PFSK-1 (cell line): ENCODE results near the gene KIF23.

ENCODE experiments used
- FOXP2 ChIP-seq: optimal IDR thresholded peaks from 2 replicates; pipeline ENCODE3; 2011; ENCODE audit warnings: borderline replicate concordance, control low read depth, inconsistent platforms; ENCODE audit not compliant: insufficient read depth; ENCODE audit errors: extremely low read length, extremely low read depth
- POLR2AphosphoS5 ChIP-seq: IDR thresholded peaks from 2 replicates; pipeline ENCODE4 v1.6.1; 2012; ENCODE audit warnings: low read depth, mild to moderate bottlenecking, control low read depth, low read length, moderate library complexity
- REST ChIP-seq, 2 experiments: IDR thresholded peaks; 2 replicates each; pipeline versions ENCODE4 v1.6.1 to v1.8.0; 2011 to 2012; ENCODE audit warnings: low read depth in 2 of 2, low read length in 2 of 2, control low read depth in 1 of 2, inconsistent platforms in 1 of 2, mild to moderate bottlenecking in 1 of 2, moderate library complexity in 1 of 2; ENCODE audit not compliant: insufficient read depth in 1 of 2
- SIN3A ChIP-seq: IDR thresholded peaks from 2 replicates; pipeline ENCODE4 v1.6.1; 2012; ENCODE audit warnings: mild to moderate bottlenecking, low read length, moderate library complexity, borderline replicate concordance; ENCODE audit not compliant: insufficient read depth
- TAF1 ChIP-seq: IDR thresholded peaks from 2 replicates; pipeline ENCODE4 v1.6.1; 2012; ENCODE audit warnings: low read length, control low read depth, borderline replicate concordance; ENCODE audit not compliant: insufficient read depth

The KIF23 gene

GRCh38 chr15:69407719-69408400, 6.3 kb upstream of the KIF23 start:
- TF ChIP-seq REST (IDR thresholded peaks at IDR 0.05; ENCODE audit: insufficient read depth in 1 of 2, low read depth in 2 of 2, low read length in 2 of 2), result no peak
- TF ChIP-seq SIN3A, result no peak
- TF ChIP-seq TAF1, result no peak
- TF ChIP-seq POLR2AphosphoS5, result no peak
- no peak for TF ChIP-seq FOXP2

- TF ChIP-seq REST (IDR thresholded peaks at IDR 0.05; ENCODE audit: insufficient read depth in 1 of 2, low read depth in 2 of 2, low read length in 2 of 2) (no peak), FOXP2 (no peak), TAF1 (no peak), SIN3A (no peak), POLR2AphosphoS5 (no peak)
These were observed 5.3 kb upstream of the KIF23 start for GRCh38 chr15:69408841-69409240.

- TF ChIP-seq POLR2AphosphoS5 (no peak), REST (IDR thresholded peaks at IDR 0.05; ENCODE audit: insufficient read depth in 1 of 2, low read depth in 2 of 2, low read length in 2 of 2) (no peak), SIN3A (no peak), TAF1 (no peak), FOXP2 (no peak)
These were observed 3.8 kb upstream of the KIF23 start for GRCh38 chr15:69410248-69410874.

- TF ChIP-seq POLR2AphosphoS5 (no peak), FOXP2 (no peak), REST (IDR thresholded peaks at IDR 0.05; ENCODE audit: insufficient read depth in 1 of 2, low read depth in 2 of 2, low read length in 2 of 2) (no peak), TAF1 (no peak), SIN3A (no peak)
These were observed 1.9 kb upstream of the KIF23 start for GRCh38 chr15:69412274-69412673.
